CD8-positive, alpha-beta memory T cell (primary cell): Measurements from ENCODE around the gene UTY. TPM values are rescaled to one million over a fixed set of nuclear protein-coding genes. Genes with fewer than 3 reads are reported as not detected.

Experiments
- CTCF ChIA-PET: fragments of 350-600 bp; sonication (Branson Sonifier 250); formaldehyde crosslinking; loops from one replicate; lab custom pipeline; 2021; ENCODE audit warnings: antibody characterized with exemption; lab: Charles Lee
- POLR2A ChIA-PET: fragments of 350-600 bp; sonication (Branson Sonifier 250); formaldehyde crosslinking; loops from one replicate; lab custom pipeline; 2021; ENCODE audit warnings: antibody characterized with exemption; lab: Charles Lee
- DNase-seq, 5 donors: peaks; one replicate each; pipeline versions ENCODE4 v3.0.0 to v3.0.0-alpha.2; 2020 to 2022; ENCODE audit warnings: mixed read lengths in 1 of 5
- H3K27ac ChIP-seq: one replicate; pipeline ENCODE4 v1.7.0; 2013; ENCODE audit warnings: low read depth, mild to moderate bottlenecking, low read length, moderate library complexity
- H3K27me3 ChIP-seq: 2 replicates; pipeline ENCODE4 v1.7.0; 2013; ENCODE audit warnings: low read length, mild to moderate bottlenecking; ENCODE audit not compliant: insufficient read depth, poor library complexity, severe bottlenecking
- H3K36me3 ChIP-seq: 2 replicates; pipeline ENCODE4 v1.7.0; 2013; ENCODE audit warnings: mild to moderate bottlenecking, low read length, moderate library complexity; ENCODE audit not compliant: insufficient read depth
- H3K4me1 ChIP-seq: 2 replicates; pipeline ENCODE4 v1.7.0; 2013; ENCODE audit warnings: mild to moderate bottlenecking, low read length, moderate library complexity; ENCODE audit not compliant: insufficient read depth
- H3K4me3 ChIP-seq: 2 replicates; pipeline ENCODE4 v1.7.0; 2013; ENCODE audit warnings: mild to moderate bottlenecking, low read length
- H3K9me3 ChIP-seq: 2 replicates; pipeline ENCODE4 v1.7.0; 2013; ENCODE audit warnings: mild to moderate bottlenecking, low read length
- H3K27ac Mint-ChIP-seq, 8 donors: one replicate each; pipeline ENCODE4 v1.8.0; 2020 to 2021; ENCODE audit warnings: mixed read lengths in 8 of 8, mild to moderate bottlenecking in 6 of 8, inconsistent platforms in 3 of 8, moderate library complexity in 3 of 8
- H3K27me3 Mint-ChIP-seq, 2 donors: one replicate each; pipeline ENCODE4 v1.8.0; 2020 to 2021; ENCODE audit warnings: mixed read lengths in 2 of 2, mild to moderate bottlenecking in 1 of 2, moderate library complexity in 1 of 2
- H3K36me3 Mint-ChIP-seq, 3 donors: one replicate each; pipeline ENCODE4 v1.8.0; 2020 to 2021; ENCODE audit warnings: mixed read lengths in 3 of 3, inconsistent platforms in 1 of 3, mild to moderate bottlenecking in 1 of 3
- H3K4me1 Mint-ChIP-seq, 3 donors: one replicate each; pipeline ENCODE4 v1.8.0; 2020 to 2021; ENCODE audit warnings: mixed read lengths in 3 of 3, inconsistent platforms in 1 of 3, mild to moderate bottlenecking in 1 of 3
- H3K4me3 Mint-ChIP-seq, 7 donors: one replicate each; pipeline ENCODE4 v1.8.0; 2020 to 2021; ENCODE audit warnings: mixed read lengths in 7 of 7, mild to moderate bottlenecking in 6 of 7, moderate library complexity in 4 of 7, inconsistent platforms in 2 of 7
- H3K9me3 Mint-ChIP-seq, 5 donors: one replicate each; pipeline ENCODE4 v1.8.0; 2020 to 2022; ENCODE audit warnings: mixed read lengths in 5 of 5, mild to moderate bottlenecking in 3 of 5, moderate library complexity in 2 of 5, inconsistent platforms in 1 of 5
- polyA plus RNA-seq: library from polyadenylated mRNA; unstranded; fragments of 300-500 nt; fragmentation: Illumina TruSeq; gene quantifications from one replicate; pipeline ENCODE4 v1.2.3, GENCODE V29; 2021
- total RNA-seq, 2 experiments: library from RNA; stranded (reverse); gene quantifications; one replicate each; pipeline ENCODE4 v1.2.3, GENCODE V29; 2021

UTY gene
- total RNA-seq (10 to 100 TPM; 16.3 to 18.4 TPM), polyA plus RNA-seq (not detected)

DNA sequence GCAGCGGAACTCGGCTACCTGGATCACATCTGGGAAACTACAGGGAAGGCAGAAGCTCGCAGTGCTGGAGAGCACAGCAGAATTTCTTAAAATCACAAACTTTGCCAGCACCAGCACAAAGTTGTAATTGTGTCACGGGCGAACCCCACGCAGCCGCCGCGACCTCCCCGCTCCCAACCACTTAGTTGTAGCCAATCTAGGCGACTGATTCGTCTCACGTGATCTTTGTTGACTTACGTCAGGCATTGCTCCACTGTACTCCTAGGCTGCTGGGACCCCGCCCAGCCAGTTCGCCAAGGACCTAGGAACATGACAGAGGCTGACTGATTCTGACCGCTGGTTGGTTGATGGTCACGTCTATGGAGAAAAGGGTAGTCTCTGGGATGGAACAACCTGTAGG is at the start of gene UTY:
Gene UTY (minus strand): TSS at position 206 of the 400 bp plus-strand sequence. CDS start 368 bp downstream, outside the sequence.
- peaks cover 0 to 31% (median 0%) of the 10 kb centered on the region in 3 donors for H3K4me1 Mint-ChIP-seq
- peak within 1 kb of the TSS in 2 of 7 donors; percentile 89 to 100 for H3K4me3 Mint-ChIP-seq
- CTCF ChIA-PET, result no interaction called here
- H3K27me3 Mint-ChIP-seq, result no peaks in the 10 kb centered on the region
- H3K9me3 Mint-ChIP-seq, result no peaks in the 10 kb centered on the region
- H3K27ac ChIP-seq, result peak within 1 kb of the TSS; percentile 98
- H3K4me1 ChIP-seq, result peaks cover 13% of the 10 kb centered on the region
- no peaks in the 10 kb centered on the region for H3K27me3 ChIP-seq
- DNase-seq, result peak in 3 of 5 donors; percentile 55 to 87 (median 68)
- H3K36me3 Mint-ChIP-seq, result peaks cover 0 to 32% (median 0%) of the 10 kb centered on the region in 3 donors
- H3K9me3 ChIP-seq, result no peaks in the 10 kb centered on the region
- peak within 1 kb of the TSS in 2 of 8 donors; percentile 98 to 100 for H3K27ac Mint-ChIP-seq
- H3K36me3 ChIP-seq, result no peaks in the 10 kb centered on the region
- H3K4me3 ChIP-seq, result peak within 1 kb of the TSS; percentile 92
- POLR2A ChIA-PET, result interaction anchor here (1.1 to 2.4 kb wide), 3 partner anchors 20 to 818 kb away, joined by 3 to 23 read pairs (median 4); partner anchors contain the start of gene TMSB4Y

DNA sequence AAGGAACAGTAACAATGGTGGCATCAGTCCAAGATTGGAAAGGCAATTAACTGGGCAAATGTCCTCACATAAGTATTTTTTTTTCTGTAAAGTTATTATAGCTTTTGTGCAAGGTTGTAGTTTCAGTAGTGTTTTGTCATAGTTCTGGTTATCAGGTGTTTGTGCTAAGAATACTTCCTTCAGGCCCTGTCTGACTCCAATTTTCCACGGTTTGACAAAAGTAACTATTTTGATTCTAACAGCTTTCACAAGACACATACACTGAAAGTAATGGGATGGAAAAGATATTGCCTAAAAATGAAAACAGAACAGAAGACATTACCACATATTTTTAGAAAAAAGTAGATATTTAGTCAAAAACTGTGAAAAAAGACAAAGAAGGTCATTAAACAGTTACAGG is 40.6 kb upstream of the UTY start:
- ChIA-PET POLR2A (no interaction called here), CTCF (no interaction called here)
- DNase-seq, result no peak
- H3K4me1 Mint-ChIP-seq, result no peaks in the 10 kb centered on the region
- H3K36me3 Mint-ChIP-seq, result no peaks in the 10 kb centered on the region
- no peak overlapping the region for H3K4me3 Mint-ChIP-seq
- Histone ChIP-seq H3K4me3 (no peak overlapping the region), H3K27ac (no peak overlapping the region), H3K4me1 (no peaks in the 10 kb centered on the region), H3K9me3 (no peaks in the 10 kb centered on the region), H3K27me3 (no peaks in the 10 kb centered on the region), H3K36me3 (no peaks in the 10 kb centered on the region)
- H3K27ac Mint-ChIP-seq, result no peak overlapping the region
- peaks cover 0 to 21% of the 10 kb centered on the region in 2 donors for H3K27me3 Mint-ChIP-seq
- H3K9me3 Mint-ChIP-seq, result no peaks in the 10 kb centered on the region

DNA sequence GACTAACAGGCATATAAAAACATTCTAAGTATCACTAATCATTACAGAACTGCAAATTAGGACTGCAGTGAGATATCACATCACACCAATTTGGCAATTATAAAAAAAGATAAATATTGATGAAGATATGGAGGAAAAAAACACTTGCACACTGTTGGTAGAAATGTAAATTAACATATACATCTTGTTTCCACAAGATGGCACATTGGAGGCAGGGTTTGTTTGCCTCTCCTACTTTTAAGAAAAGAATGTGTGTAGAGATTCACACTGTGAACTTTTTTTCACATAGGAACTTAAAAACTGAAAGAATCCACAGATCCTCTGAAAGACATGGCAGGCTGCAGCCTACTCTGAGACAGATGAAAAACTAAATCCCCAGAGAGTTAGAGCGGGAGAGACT is 21.4 kb upstream of the UTY start:
- CTCF ChIA-PET, result no interaction called here

DNA sequence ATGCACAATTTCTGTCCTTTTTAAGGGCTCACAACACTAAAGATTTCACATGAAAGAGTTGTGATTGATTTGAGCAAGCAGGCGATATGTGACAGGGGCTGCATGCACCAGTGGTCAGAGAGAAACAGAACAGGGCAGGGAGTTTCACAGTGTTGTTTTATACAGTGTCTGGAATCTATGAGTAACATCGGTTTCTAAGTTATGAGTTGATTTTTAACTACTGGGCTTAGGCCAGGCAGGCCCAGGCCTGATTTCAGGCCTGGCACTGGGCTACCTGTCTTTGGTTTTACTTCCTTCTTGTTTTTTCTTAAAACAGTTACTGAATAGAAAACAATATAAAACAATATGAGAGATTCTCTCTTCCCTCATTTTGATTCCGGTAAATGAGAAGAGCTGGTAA is 13.9 kb upstream of the UTY start:
- Mint-ChIP-seq H3K9me3 (no peaks in the 10 kb centered on the region), H3K27ac (no peak overlapping the region), H3K36me3 (no peaks in the 10 kb centered on the region), H3K4me1 (peaks cover 0 to 6% (median 0%) of the 10 kb centered on the region in 3 donors), H3K27me3 (no peaks in the 10 kb centered on the region), H3K4me3 (no peak overlapping the region)
- Histone ChIP-seq H3K27me3 (no peaks in the 10 kb centered on the region), H3K4me3 (no peak overlapping the region), H3K36me3 (no peaks in the 10 kb centered on the region), H3K9me3 (no peaks in the 10 kb centered on the region), H3K27ac (no peak overlapping the region), H3K4me1 (no peaks in the 10 kb centered on the region)
- ChIA-PET CTCF (no interaction called here), POLR2A (no interaction called here)
- DNase-seq, result no peak

More for the DNA sequence above, 21.4 kb upstream of the UTY start:
- Histone ChIP-seq H3K4me1 (no peaks in the 10 kb centered on the region), H3K9me3 (no peaks in the 10 kb centered on the region), H3K27me3 (no peaks in the 10 kb centered on the region), H3K36me3 (no peaks in the 10 kb centered on the region), H3K4me3 (no peak overlapping the region), H3K27ac (no peak overlapping the region)
- no peaks in the 10 kb centered on the region for H3K27me3 Mint-ChIP-seq
- H3K4me1 Mint-ChIP-seq, result no peaks in the 10 kb centered on the region
- no peaks in the 10 kb centered on the region for H3K9me3 Mint-ChIP-seq
- POLR2A ChIA-PET, result no interaction called here
- DNase-seq, result no peak
- no peak overlapping the region for H3K4me3 Mint-ChIP-seq
- no peak overlapping the region for H3K27ac Mint-ChIP-seq
- H3K36me3 Mint-ChIP-seq, result no peaks in the 10 kb centered on the region

DNA sequence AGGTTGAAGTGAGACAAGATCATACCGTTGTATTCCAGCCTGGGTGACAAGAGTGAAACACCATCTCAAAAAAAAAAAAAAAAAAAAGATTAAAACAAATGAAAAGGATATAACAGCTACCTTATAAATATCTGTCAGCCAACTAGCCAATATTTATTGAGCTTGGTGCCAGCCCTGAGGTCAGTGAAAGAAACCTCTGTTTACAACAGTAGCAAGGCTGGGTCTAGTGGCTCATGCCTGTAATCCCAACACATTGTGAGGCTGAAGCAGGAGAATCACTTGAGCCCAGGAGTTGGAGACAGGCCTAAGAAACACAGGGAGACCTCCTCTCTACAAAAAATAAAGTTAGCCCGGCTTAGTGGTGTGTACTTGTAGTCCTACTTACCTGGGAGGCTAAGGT is 12.6 kb upstream of the UTY start:
- Mint-ChIP-seq H3K4me1 (peaks cover 0 to 9% (median 0%) of the 10 kb centered on the region in 3 donors), H3K27ac (no peak overlapping the region), H3K27me3 (no peaks in the 10 kb centered on the region), H3K9me3 (no peaks in the 10 kb centered on the region), H3K36me3 (no peaks in the 10 kb centered on the region), H3K4me3 (no peak overlapping the region)
- ChIA-PET CTCF (no interaction called here), POLR2A (no interaction called here)
- H3K36me3 ChIP-seq, result no peaks in the 10 kb centered on the region
- H3K27ac ChIP-seq, result no peak overlapping the region
- H3K4me3 ChIP-seq, result no peak overlapping the region
- no peaks in the 10 kb centered on the region for H3K4me1 ChIP-seq
- H3K9me3 ChIP-seq, result no peaks in the 10 kb centered on the region
- no peak for DNase-seq
- no peaks in the 10 kb centered on the region for H3K27me3 ChIP-seq

GRCh38 chrY:13488738-13489137 is 8.9 kb upstream of the UTY start:
- Mint-ChIP-seq H3K27ac (no peak overlapping the region), H3K9me3 (no peaks in the 10 kb centered on the region), H3K27me3 (no peaks in the 10 kb centered on the region), H3K4me3 (no peak overlapping the region), H3K36me3 (no peaks in the 10 kb centered on the region), H3K4me1 (peaks cover 0 to 9% (median 0%) of the 10 kb centered on the region in 3 donors)
- no peaks in the 10 kb centered on the region for H3K9me3 ChIP-seq
- DNase-seq, result no peak
- CTCF ChIA-PET, result no interaction called here
- H3K27ac ChIP-seq, result no peak overlapping the region
- H3K27me3 ChIP-seq, result no peaks in the 10 kb centered on the region
- H3K4me3 ChIP-seq, result no peak overlapping the region
- no peaks in the 10 kb centered on the region for H3K36me3 ChIP-seq
- H3K4me1 ChIP-seq, result no peaks in the 10 kb centered on the region
- POLR2A ChIA-PET, result no interaction called here

DNA sequence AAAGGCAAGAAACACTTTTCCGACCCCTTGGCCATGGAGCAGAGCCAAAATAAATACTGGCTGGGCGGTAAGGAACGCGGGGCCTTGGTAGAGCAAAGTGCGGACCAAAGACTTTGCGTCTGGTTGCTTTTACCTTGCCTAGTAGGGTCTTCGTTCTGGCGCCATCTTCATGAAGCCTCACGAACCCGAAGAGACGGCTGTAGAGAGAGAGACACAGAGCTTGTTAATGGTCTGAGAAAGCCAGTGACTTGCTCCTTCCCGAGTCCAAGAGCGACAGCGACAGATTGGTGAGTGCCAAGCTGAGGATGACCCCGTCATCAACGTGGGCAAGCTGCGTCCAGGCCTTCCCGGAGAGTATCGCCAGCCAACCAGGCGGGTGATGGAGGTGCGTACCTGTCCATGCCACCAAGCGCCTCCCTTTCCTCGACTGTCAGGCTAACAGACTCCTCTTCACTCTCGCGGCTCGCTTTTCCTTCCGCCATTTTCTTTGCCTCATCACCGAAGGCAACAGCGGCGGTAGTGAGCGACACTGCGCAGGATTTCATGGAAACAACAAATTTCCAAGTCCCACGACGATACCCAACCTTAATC is 617 bp downstream of the UTY start:
- Histone ChIP-seq H3K4me3 (peak overlapping the region; percentile 92), H3K4me1 (peaks cover 13% of the 10 kb centered on the region), H3K27me3 (no peaks in the 10 kb centered on the region), H3K9me3 (no peaks in the 10 kb centered on the region), H3K36me3 (no peaks in the 10 kb centered on the region), H3K27ac (peak overlapping the region; percentile 98)
- peaks cover 0 to 37% (median 0%) of the 10 kb centered on the region in 3 donors for H3K4me1 Mint-ChIP-seq
- peak overlapping the region in 2 of 8 donors; percentile 98 to 100 for H3K27ac Mint-ChIP-seq
- H3K36me3 Mint-ChIP-seq, result peaks cover 0 to 38% (median 0%) of the 10 kb centered on the region in 3 donors
- no peaks in the 10 kb centered on the region for H3K27me3 Mint-ChIP-seq
- POLR2A ChIA-PET, result interaction anchor here (1.1 to 2.4 kb wide), 3 partner anchors 20 to 817 kb away, joined by 3 to 23 read pairs (median 4); partner anchors contain the start of gene TMSB4Y
- CTCF ChIA-PET, result no interaction called here
- peak overlapping the region in 2 of 7 donors; percentile 89 to 100 for H3K4me3 Mint-ChIP-seq
- no peaks in the 10 kb centered on the region for H3K9me3 Mint-ChIP-seq
- peak in 3 of 5 donors; percentile 42 to 83 (median 55) for DNase-seq

GRCh38 chrY:13478126-13478785 is 1.6 kb downstream of the UTY start:
- Histone ChIP-seq H3K27ac (peak overlapping the region; percentile 98), H3K9me3 (no peaks in the 10 kb centered on the region), H3K27me3 (no peaks in the 10 kb centered on the region), H3K4me3 (peak overlapping the region; percentile 92), H3K36me3 (no peaks in the 10 kb centered on the region), H3K4me1 (peaks cover 15% of the 10 kb centered on the region)
- Mint-ChIP-seq H3K27me3 (no peaks in the 10 kb centered on the region), H3K4me1 (peaks cover 0 to 45% (median 0%) of the 10 kb centered on the region in 3 donors), H3K36me3 (peaks cover 0 to 42% (median 0%) of the 10 kb centered on the region in 3 donors), H3K4me3 (peak overlapping the region in 2 of 7 donors; percentile 89 to 100), H3K27ac (peak overlapping the region in 2 of 8 donors; percentile 98 to 100), H3K9me3 (no peaks in the 10 kb centered on the region)
- peak in 3 of 5 donors; percentile 23 to 71 (median 48) for DNase-seq
- CTCF ChIA-PET, result no interaction called here
- POLR2A ChIA-PET, result interaction anchor here (0.7 to 2.4 kb wide), 3 partner anchors 226 to 862 kb away, joined by 3 to 23 read pairs (median 4); partner anchors contain the start of gene TMSB4Y
